IMR-90 (cell line): Measurements from ENCODE around the gene ENOX1. TPM values are rescaled to one million over a fixed set of nuclear protein-coding genes. Genes with fewer than 3 reads are reported as not detected.

Source experiments
- ATAC-seq: fragments of 200-7000 bp; cut with Tn5 transposase; 2 replicates; pipeline ENCODE4 v1.9.1; 2020; ENCODE audit warnings: low read depth, mild to moderate bottlenecking, moderate library complexity
- BruUV-seq: library from RNA; stranded (reverse); fragments of 400-500 nt; replicated peaks from 2 replicates; lab custom pipeline; 2021; lab: Mats Ljungman, UMichigan
- CTCF ChIA-PET: fragments of 300-600 bp; formaldehyde crosslinking; extraction: SDS; loops from one replicate; lab custom pipeline; 2021; ENCODE audit warnings: antibody characterized with exemption; lab: Yijun Ruan, JAX
- POLR2A ChIA-PET: fragments of 300-600 bp; sonication (Branson Sonifier 250); formaldehyde crosslinking; loops from one replicate; lab custom pipeline; 2022; ENCODE audit warnings: antibody characterized with exemption; ENCODE audit not compliant: unreplicated experiment; lab: Charles Lee
- DNase-seq: peaks from one replicate; pipeline ENCODE4 v3.0.0; 2013
- H2AFZ ChIP-seq: replicated peaks from 2 replicates; pipeline ENCODE3; 2013; ENCODE audit warnings: low read length, mild to moderate bottlenecking; ENCODE audit not compliant: poor library complexity
- H2AK5ac ChIP-seq: 2 replicates; pipeline ENCODE4 v1.6.1; 2013; ENCODE audit warnings: low read depth, low read length, inconsistent platforms
- H2AK9ac ChIP-seq: replicated peaks from 2 replicates; pipeline ENCODE3; 2013; ENCODE audit warnings: mild to moderate bottlenecking, low read depth, low read length, moderate library complexity; ENCODE audit not compliant: poor library complexity
- H2BK120ac ChIP-seq: 2 replicates; pipeline ENCODE4 v1.6.1; 2013; ENCODE audit warnings: low read depth, low read length, inconsistent platforms
- H2BK15ac ChIP-seq: 3 replicates; pipeline ENCODE4 v1.6.1; 2013; ENCODE audit warnings: low read depth, low read length, inconsistent platforms
- H2BK20ac ChIP-seq: 2 replicates; pipeline ENCODE4 v1.6.1; 2013; ENCODE audit warnings: low read depth, mild to moderate bottlenecking, inconsistent platforms, low read length, moderate library complexity
- H2BK5ac ChIP-seq: 2 replicates; pipeline ENCODE4 v1.6.1; 2013; ENCODE audit warnings: mild to moderate bottlenecking, low read depth, low read length, inconsistent platforms; ENCODE audit not compliant: poor library complexity, severe bottlenecking
- H3K14ac ChIP-seq: replicated peaks from 2 replicates; pipeline ENCODE4 v1.6.1; 2013; ENCODE audit warnings: low read depth, low read length, inconsistent platforms
- H3K18ac ChIP-seq: 2 replicates; pipeline ENCODE4 v1.6.1; 2013; ENCODE audit warnings: low read depth, low read length, control low read depth
- H3K23ac ChIP-seq: 2 replicates; pipeline ENCODE4 v1.6.1; 2013; ENCODE audit warnings: low read depth, low read length, inconsistent platforms
- H3K27ac ChIP-seq: 2 replicates; pipeline ENCODE4 v1.5.1; 2013; ENCODE audit warnings: mild to moderate bottlenecking, control low read depth, low read length; ENCODE audit not compliant: insufficient read depth
- H3K27me3 ChIP-seq: 2 replicates; pipeline ENCODE4 v1.6.1; 2013; ENCODE audit warnings: low read length; ENCODE audit not compliant: control insufficient read depth, insufficient read depth
- H3K36me3 ChIP-seq: 2 replicates; pipeline ENCODE4 v1.6.1; 2013; ENCODE audit warnings: low read length, mixed read lengths; ENCODE audit not compliant: control insufficient read depth, insufficient read depth
- H3K4ac ChIP-seq: 2 replicates; pipeline ENCODE4 v1.6.1; 2013; ENCODE audit warnings: low read depth, low read length, inconsistent platforms
- H3K4me1 ChIP-seq: 2 replicates; pipeline ENCODE4 v1.6.1; 2013; ENCODE audit warnings: low read length, mixed read lengths; ENCODE audit not compliant: control insufficient read depth, insufficient read depth
- H3K4me2 ChIP-seq: 2 replicates; pipeline ENCODE4 v1.6.1; 2013; ENCODE audit warnings: low read depth, mild to moderate bottlenecking, control low read depth, low read length, moderate library complexity
- H3K4me3 ChIP-seq: 2 replicates; pipeline ENCODE4 v1.5.1; 2013; ENCODE audit warnings: low read depth, mild to moderate bottlenecking, control low read depth, low read length, moderate library complexity; ENCODE audit not compliant: insufficient read depth
- H3K56ac ChIP-seq: 2 replicates; pipeline ENCODE4 v1.6.1; 2013; ENCODE audit warnings: low read length, inconsistent platforms; ENCODE audit not compliant: insufficient read depth; ENCODE audit errors: extremely low read depth
- H3K79me1 ChIP-seq, 2 experiments: 2 replicates each; pipeline ENCODE4 v1.6.1; 2013; ENCODE audit warnings: low read length in 2 of 2, inconsistent platforms in 1 of 2, low read depth in 1 of 2
- H3K9ac ChIP-seq: 2 replicates; pipeline ENCODE4 v1.6.1; 2013; ENCODE audit warnings: low read depth, low read length, control low read depth
- H3K9me1 ChIP-seq: 2 replicates; pipeline ENCODE4 v1.6.1; 2013; ENCODE audit warnings: low read length, inconsistent platforms; ENCODE audit not compliant: insufficient read depth
- H3K9me3 ChIP-seq: 2 replicates; pipeline ENCODE4 v1.6.1; 2013; ENCODE audit warnings: low read length; ENCODE audit not compliant: control insufficient read depth, insufficient read depth
- H4K20me1 ChIP-seq: 2 replicates; pipeline ENCODE4 v1.6.1; 2013; ENCODE audit warnings: low read length, inconsistent platforms; ENCODE audit not compliant: insufficient read depth
- H4K5ac ChIP-seq: 2 replicates; pipeline ENCODE4 v1.6.1; 2013; ENCODE audit warnings: mild to moderate bottlenecking, low read depth, low read length, control low read depth
- H4K8ac ChIP-seq, 2 experiments: 2 replicates each; pipeline ENCODE4 v1.6.1; 2013; ENCODE audit warnings: low read depth in 2 of 2, low read length in 2 of 2, control low read depth in 1 of 2, inconsistent platforms in 1 of 2
- H4K91ac ChIP-seq: 2 replicates; pipeline ENCODE4 v1.6.1; 2013; ENCODE audit warnings: low read depth, low read length, inconsistent platforms; ENCODE audit not compliant: insufficient read depth
- BHLHE40 ChIP-seq: fragments of 150-350 bp; IDR thresholded peaks from 2 replicates; pipeline ENCODE4 v1.6.1; 2016; ENCODE audit warnings: mild to moderate bottlenecking, low read depth, low read length
- CEBPB ChIP-seq: IDR thresholded peaks from 2 replicates; pipeline ENCODE4 v1.6.1; 2012; ENCODE audit warnings: low read depth, low read length, improper control_type of control experiment
- CHD1 ChIP-seq: IDR thresholded peaks from 2 replicates; pipeline ENCODE4 v1.6.1; 2012; ENCODE audit warnings: low read depth, low read length, improper control_type of control experiment
- FOS ChIP-seq: fragments of 150-350 bp; IDR thresholded peaks from 2 replicates; pipeline ENCODE4 v1.6.1; 2016; ENCODE audit warnings: low read depth, low read length
- MAFK ChIP-seq: IDR thresholded peaks from 2 replicates; pipeline ENCODE4 v1.6.1; 2012; ENCODE audit warnings: low read depth, low read length, improper control_type of control experiment
- MAZ ChIP-seq: IDR thresholded peaks from 2 replicates; pipeline ENCODE4 v1.6.1; 2012; ENCODE audit warnings: low read depth, mild to moderate bottlenecking, low read length, improper control_type of control experiment, moderate library complexity, borderline replicate concordance
- MXI1 ChIP-seq: IDR thresholded peaks from 2 replicates; pipeline ENCODE4 v1.6.1; 2012; ENCODE audit warnings: low read depth, mild to moderate bottlenecking, low read length, moderate library complexity, borderline replicate concordance
- NFE2L2 ChIP-seq: fragments of 150-350 bp; IDR thresholded peaks from 2 replicates; pipeline ENCODE4 v1.6.1; 2016; ENCODE audit warnings: low read depth, mild to moderate bottlenecking, low read length
- POLR2A ChIP-seq: IDR thresholded peaks from 2 replicates; pipeline ENCODE4 v1.6.1; 2012; ENCODE audit warnings: mild to moderate bottlenecking, low read depth, low read length
- RAD21 ChIP-seq: IDR thresholded peaks from 2 replicates; pipeline ENCODE4 v1.6.1; 2012; ENCODE audit warnings: low read length, improper control_type of control experiment
- RCOR1 ChIP-seq: IDR thresholded peaks from 2 replicates; pipeline ENCODE4 v1.6.1; 2012; ENCODE audit warnings: mild to moderate bottlenecking, low read length, improper control_type of control experiment; ENCODE audit not compliant: insufficient replicate concordance
- RFX5 ChIP-seq: IDR thresholded peaks from 2 replicates; pipeline ENCODE4 v1.8.0; 2012; ENCODE audit warnings: low read depth, mild to moderate bottlenecking, low read length, moderate library complexity
- SMC3 ChIP-seq: fragments of 150-350 bp; IDR thresholded peaks from 2 replicates; pipeline ENCODE4 v1.6.1; 2016; ENCODE audit warnings: low read depth, mild to moderate bottlenecking, antibody characterized with exemption, low read length, moderate library complexity
- WGBS, 2 experiments: methylation state at CpG; one replicate each; pipeline versions ENCODE4 v1.1.5 to v1.1.7; 2013; ENCODE audit warnings: missing lambda C conversion rate in 2 of 2; ENCODE audit not compliant: insufficient read length in 1 of 2; ENCODE audit errors: extremely low coverage in 2 of 2; 5-methylcytosine and 5-hydroxymethylcytosine counted together
- dilution Hi-C: fragments of 300-500 bp; cut with HindIII; formaldehyde crosslinking; loops from one replicate; pipeline ENCODE4 v1.14.3; 2018; ENCODE audit warnings: low sequenced_read_pairs; ENCODE audit not compliant: unreplicated experiment
- in situ Hi-C: fragments of 300-500 bp; cut with MboI; formaldehyde crosslinking; loops from 3 replicates; pipeline ENCODE4 v1.14.3; 2019; ENCODE audit warnings: low sequenced_read_pairs, inconsistent platforms, mixed read lengths
- intact Hi-C: fragments of 100-400 bp; cut with micrococcal nuclease; formaldehyde crosslinking; loops from 2 replicates; pipeline ENCODE4 v1.10.0; 2022
- polyA plus RNA-seq, 3 experiments: library from polyadenylated mRNA; depleted of rRNA; stranded (reverse); fragments of >200 nt; gene quantifications; 2 replicates each; pipeline ENCODE4 v1.2.3, GENCODE V29; 2012; ENCODE audit warnings: low replicate concordance in 1 of 3
- total RNA-seq: library from RNA; depleted of rRNA; stranded (reverse); fragments of >200 nt; gene quantifications from 2 replicates; pipeline ENCODE4 v1.2.3, GENCODE V29; 2012
- TF ChIP-seq, protein P1 (sequence below): conservative IDR thresholded peaks from 2 replicates; pipeline ENCODE4 v1.5.1; 2012; ENCODE audit warnings: mild to moderate bottlenecking, low read depth, low read length, improper control_type of control experiment
- TF ChIP-seq, protein P2 (sequence below): fragments of 150-350 bp; IDR thresholded peaks from 2 replicates; pipeline ENCODE4 v1.6.1; 2017; ENCODE audit warnings: mild to moderate bottlenecking, antibody characterized with exemption, low read length, low read depth
- TF ChIP-seq, protein P3 (sequence below): fragments of 150-350 bp; IDR thresholded peaks from 2 replicates; pipeline ENCODE4 v1.6.1; 2016; ENCODE audit warnings: low read depth, mild to moderate bottlenecking, low read length, moderate library complexity, borderline replicate concordance

ENOX1 gene
- total and polyA plus RNA-seq, 2 of the 4 experiments (the other 2 are of a cell fraction): 0.99 to 1.3 TPM

DNA sequence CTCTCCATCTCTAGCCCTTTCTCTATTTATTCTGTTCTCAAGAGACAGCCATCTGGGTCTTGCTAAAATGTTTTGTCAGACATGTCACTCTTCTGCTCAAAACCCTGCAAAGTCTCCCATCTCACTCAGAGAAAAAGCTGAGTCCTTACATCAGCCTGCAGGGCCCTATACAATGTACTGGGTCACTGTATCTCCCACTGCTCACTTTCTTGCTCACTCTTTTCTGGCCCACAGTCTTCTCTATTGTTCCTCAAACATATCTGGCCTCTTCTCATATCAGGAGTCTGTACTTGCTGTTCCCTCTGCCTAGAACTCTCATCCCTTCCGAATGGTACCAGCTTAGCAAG lies 189.2 kb downstream of the ENOX1 start:
- no peaks in the 10 kb centered on the region for H3K9me3 ChIP-seq
- no peak overlapping the region for H3K4me3 ChIP-seq
- TF ChIP-seq RCOR1: no peak
- TF ChIP-seq, protein P1, sequence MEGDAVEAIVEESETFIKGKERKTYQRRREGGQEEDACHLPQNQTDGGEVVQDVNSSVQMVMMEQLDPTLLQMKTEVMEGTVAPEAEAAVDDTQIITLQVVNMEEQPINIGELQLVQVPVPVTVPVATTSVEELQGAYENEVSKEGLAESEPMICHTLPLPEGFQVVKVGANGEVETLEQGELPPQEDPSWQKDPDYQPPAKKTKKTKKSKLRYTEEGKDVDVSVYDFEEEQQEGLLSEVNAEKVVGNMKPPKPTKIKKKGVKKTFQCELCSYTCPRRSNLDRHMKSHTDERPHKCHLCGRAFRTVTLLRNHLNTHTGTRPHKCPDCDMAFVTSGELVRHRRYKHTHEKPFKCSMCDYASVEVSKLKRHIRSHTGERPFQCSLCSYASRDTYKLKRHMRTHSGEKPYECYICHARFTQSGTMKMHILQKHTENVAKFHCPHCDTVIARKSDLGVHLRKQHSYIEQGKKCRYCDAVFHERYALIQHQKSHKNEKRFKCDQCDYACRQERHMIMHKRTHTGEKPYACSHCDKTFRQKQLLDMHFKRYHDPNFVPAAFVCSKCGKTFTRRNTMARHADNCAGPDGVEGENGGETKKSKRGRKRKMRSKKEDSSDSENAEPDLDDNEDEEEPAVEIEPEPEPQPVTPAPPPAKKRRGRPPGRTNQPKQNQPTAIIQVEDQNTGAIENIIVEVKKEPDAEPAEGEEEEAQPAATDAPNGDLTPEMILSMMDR: no peak
- TF ChIP-seq POLR2A: no peak
- no peak for TF ChIP-seq MXI1
- TF ChIP-seq RFX5: no peak
- TF ChIP-seq MAFK: no peak
- TF ChIP-seq, protein P2, sequence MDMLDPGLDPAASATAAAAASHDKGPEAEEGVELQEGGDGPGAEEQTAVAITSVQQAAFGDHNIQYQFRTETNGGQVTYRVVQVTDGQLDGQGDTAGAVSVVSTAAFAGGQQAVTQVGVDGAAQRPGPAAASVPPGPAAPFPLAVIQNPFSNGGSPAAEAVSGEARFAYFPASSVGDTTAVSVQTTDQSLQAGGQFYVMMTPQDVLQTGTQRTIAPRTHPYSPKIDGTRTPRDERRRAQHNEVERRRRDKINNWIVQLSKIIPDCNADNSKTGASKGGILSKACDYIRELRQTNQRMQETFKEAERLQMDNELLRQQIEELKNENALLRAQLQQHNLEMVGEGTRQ: no peak
- no peak for TF ChIP-seq NFE2L2
- no peak for TF ChIP-seq BHLHE40
- TF ChIP-seq MAZ: no peak
- TF ChIP-seq, protein P3, sequence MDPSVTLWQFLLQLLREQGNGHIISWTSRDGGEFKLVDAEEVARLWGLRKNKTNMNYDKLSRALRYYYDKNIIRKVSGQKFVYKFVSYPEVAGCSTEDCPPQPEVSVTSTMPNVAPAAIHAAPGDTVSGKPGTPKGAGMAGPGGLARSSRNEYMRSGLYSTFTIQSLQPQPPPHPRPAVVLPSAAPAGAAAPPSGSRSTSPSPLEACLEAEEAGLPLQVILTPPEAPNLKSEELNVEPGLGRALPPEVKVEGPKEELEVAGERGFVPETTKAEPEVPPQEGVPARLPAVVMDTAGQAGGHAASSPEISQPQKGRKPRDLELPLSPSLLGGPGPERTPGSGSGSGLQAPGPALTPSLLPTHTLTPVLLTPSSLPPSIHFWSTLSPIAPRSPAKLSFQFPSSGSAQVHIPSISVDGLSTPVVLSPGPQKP: no peak
- no peak for TF ChIP-seq FOS
- TF ChIP-seq RAD21: no peak
- no peak for TF ChIP-seq SMC3
- no peak for TF ChIP-seq CHD1
- no peak for TF ChIP-seq CEBPB
- no peak overlapping the region for H3K18ac ChIP-seq
- H3K9ac ChIP-seq: no peak overlapping the region
- H4K5ac ChIP-seq: no peak overlapping the region
- no peaks in the 10 kb centered on the region for H3K36me3 ChIP-seq
- H4K20me1 ChIP-seq: no peaks in the 10 kb centered on the region
- no peaks in the 10 kb centered on the region; the same call in 1 of the 2 replicates for H3K27me3 ChIP-seq
- dilution Hi-C loops: no loop called here
- no peak overlapping the region for H3K14ac ChIP-seq
- H3K4me2 ChIP-seq: no peak overlapping the region
- no peak overlapping the region for H2BK15ac ChIP-seq
- no peak overlapping the region for H4K91ac ChIP-seq
- no peak overlapping the region for H2AK9ac ChIP-seq
- H3K4me1 ChIP-seq: no peaks in the 10 kb centered on the region
- BruUV-seq: no TSS peak
- no peak overlapping the region for H3K23ac ChIP-seq
- WGBS, 2 experiments: 80% methylated on average over 1 of the region's 1 CpG; no CpG with 5 or more reads in 1 of the 2 experiments
- no peak overlapping the region for H2AFZ ChIP-seq
- in situ Hi-C loops: no loop called here
- intact Hi-C loops: no loop called here
- H2BK5ac ChIP-seq: no peak overlapping the region
- ATAC-seq: no peak
- H2BK20ac ChIP-seq: no peak overlapping the region
- H3K27ac ChIP-seq: no peak overlapping the region
- no peak overlapping the region for H2BK120ac ChIP-seq
- no peak overlapping the region for H3K56ac ChIP-seq
- DNase-seq: no peak
- no peaks in the 10 kb centered on the region for H3K9me1 ChIP-seq
- no peak overlapping the region for H3K4ac ChIP-seq
- CTCF ChIA-PET: no interaction called here
- no peak overlapping the region for H2AK5ac ChIP-seq
- no peaks in the 10 kb centered on the region for H3K79me1 ChIP-seq
- POLR2A ChIA-PET: interaction anchor here (0.5 kb wide), 1 partner anchor 1189 kb away, joined by 3 read pairs; no protein-coding TSS in a partner anchor
- H4K8ac ChIP-seq: no peak overlapping the region
